ENCODE measurements around the gene HMGCS1. TPM values are rescaled to one million over a fixed set of nuclear protein-coding genes. Genes with fewer than 3 reads are reported as not detected.

HMGCS1 gene
- polyA plus RNA-seq, 3 donors, result 103 to 144 (median 130) TPM

Other genes with a start within 250 kb of the HMGCS1 start
- 10 to 100 TPM; 55.6 to 68.8 (median 65.0) TPM for gene ZNF131, start 192.5 kb downstream of the HMGCS1 start, polyA plus RNA-seq (ENCODE audit: insufficient read length in 3 of 3)
- under 1 TPM; 0.53 to 0.73 (median 0.62) TPM for gene NIM1K, start 121.2 kb downstream of the HMGCS1 start, polyA plus RNA-seq (ENCODE audit: insufficient read length in 3 of 3)
- 1 to 10 TPM; 2.7 to 4.5 (median 3.2) TPM for gene CCL28, start 99.0 kb upstream of the HMGCS1 start, polyA plus RNA-seq (ENCODE audit: insufficient read length in 3 of 3)
- gene TMEM267, start 170.5 kb upstream of the HMGCS1 start, polyA plus RNA-seq (ENCODE audit: insufficient read length in 3 of 3), result 10 to 100 TPM; 16.4 to 21.4 (median 18.0) TPM
- 1 to 10 TPM; 4.0 to 7.6 (median 6.1) TPM for gene C5orf34, start 201.7 kb upstream of the HMGCS1 start, polyA plus RNA-seq (ENCODE audit: insufficient read length in 3 of 3)
- gene PAIP1, start 243.7 kb upstream of the HMGCS1 start, polyA plus RNA-seq (ENCODE audit: insufficient read length in 3 of 3), result 100 to 1,000 TPM; 124 to 152 (median 134) TPM

Data from renal pelvis (tissue), 3 donors.